HUES6 (cell line): ENCODE results near the gene ZNF43.
"Not testable (repeated sequence)": the region's sequence is repeated elsewhere in the genome, so short reads cannot be mapped to it uniquely, and the experiment has no call there.

Source experiments
- H3K27ac ChIP-seq: 2 replicates; pipeline ENCODE4 v1.7.0; 2013; ENCODE audit warnings: low read depth, mild to moderate bottlenecking, low read length, inconsistent platforms
- H3K27me3 ChIP-seq: 2 replicates; pipeline ENCODE4 v1.6.1; 2013; ENCODE audit warnings: low read length; ENCODE audit not compliant: control insufficient read depth, insufficient read depth
- H3K36me3 ChIP-seq: 2 replicates; pipeline ENCODE4 v1.6.1; 2013; ENCODE audit warnings: low read length; ENCODE audit not compliant: control insufficient read depth, insufficient read depth
- H3K4me1 ChIP-seq: 2 replicates; pipeline ENCODE4 v1.6.1; 2013; ENCODE audit warnings: low read length; ENCODE audit not compliant: control insufficient read depth, insufficient read depth
- H3K4me3 ChIP-seq: 2 replicates; pipeline ENCODE4 v1.5.1; 2013; ENCODE audit warnings: low read depth, low read length
- H3K9ac ChIP-seq: one replicate; pipeline ENCODE4 v1.6.1; 2013; ENCODE audit warnings: mild to moderate bottlenecking, low read length
- H3K9me3 ChIP-seq: 2 replicates; pipeline ENCODE4 v1.6.1; 2013; ENCODE audit warnings: low read depth, low read length; ENCODE audit not compliant: control insufficient read depth, insufficient read depth

Gene ZNF43

DNA sequence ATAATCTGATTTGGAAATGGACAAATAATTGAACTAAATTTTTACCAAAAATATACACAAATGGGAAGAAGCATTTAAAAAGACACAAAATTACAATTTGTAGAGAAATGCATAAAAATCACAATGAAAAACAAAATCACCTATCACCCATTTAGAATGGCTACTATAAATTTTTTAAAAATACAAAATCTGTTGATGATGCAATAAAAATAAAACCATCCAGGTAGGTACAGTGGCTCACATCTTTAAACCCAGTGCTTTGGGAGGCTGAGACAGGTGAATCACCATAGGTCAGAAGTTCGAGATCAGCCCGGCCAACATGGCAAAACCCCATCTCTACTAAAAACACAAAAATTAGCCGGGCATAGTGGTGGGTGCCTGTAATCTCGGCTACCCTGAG lies 23.5 kb downstream of the ZNF43 start:
- H3K9ac ChIP-seq: no peak overlapping the region
- H3K27ac ChIP-seq: no peak overlapping the region
- H3K4me3 ChIP-seq: no peak overlapping the region
- no peaks in the 10 kb centered on the region for H3K4me1 ChIP-seq
- H3K36me3 ChIP-seq: peaks cover 91% of the 10 kb centered on the region
- H3K27me3 ChIP-seq: no peaks in the 10 kb centered on the region
- peaks cover 81% of the 10 kb centered on the region for H3K9me3 ChIP-seq

DNA sequence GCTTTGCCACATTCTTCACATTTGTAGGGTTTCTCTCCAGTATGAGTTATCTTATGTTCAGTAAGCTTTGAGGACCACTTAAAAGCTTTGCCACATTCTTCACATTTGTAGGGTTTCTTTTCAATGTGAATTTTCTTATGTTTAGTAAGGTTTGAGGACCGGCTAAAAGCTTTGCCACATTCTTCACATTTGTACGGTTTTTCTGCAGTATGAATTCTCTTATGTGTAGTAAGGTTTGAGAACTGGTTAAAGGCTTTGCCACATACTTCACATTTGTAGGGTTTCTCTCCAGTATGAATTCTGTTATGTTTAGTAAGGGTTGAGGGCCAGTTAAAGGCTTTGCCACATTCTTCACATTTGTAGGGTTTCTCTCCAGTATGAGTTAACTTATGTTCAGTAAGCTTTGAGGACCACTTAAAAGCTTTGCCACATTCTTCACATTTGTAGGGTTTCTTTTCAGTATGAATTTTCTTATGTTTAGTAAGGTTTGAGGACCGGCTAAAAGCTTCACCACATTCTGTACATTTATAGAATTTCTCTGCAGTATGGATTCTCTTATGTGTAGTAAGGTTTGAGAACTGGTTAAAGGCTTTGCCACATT lies 27.5 kb downstream of the ZNF43 start:
- not testable (repeated sequence) for H3K27me3 ChIP-seq, H3K27ac ChIP-seq, H3K9ac ChIP-seq, H3K4me1 ChIP-seq, H3K4me3 ChIP-seq
- H3K36me3 ChIP-seq: peaks cover 54% of the 10 kb centered on the region
- H3K9me3 ChIP-seq: peaks cover 82% of the 10 kb centered on the region

DNA sequence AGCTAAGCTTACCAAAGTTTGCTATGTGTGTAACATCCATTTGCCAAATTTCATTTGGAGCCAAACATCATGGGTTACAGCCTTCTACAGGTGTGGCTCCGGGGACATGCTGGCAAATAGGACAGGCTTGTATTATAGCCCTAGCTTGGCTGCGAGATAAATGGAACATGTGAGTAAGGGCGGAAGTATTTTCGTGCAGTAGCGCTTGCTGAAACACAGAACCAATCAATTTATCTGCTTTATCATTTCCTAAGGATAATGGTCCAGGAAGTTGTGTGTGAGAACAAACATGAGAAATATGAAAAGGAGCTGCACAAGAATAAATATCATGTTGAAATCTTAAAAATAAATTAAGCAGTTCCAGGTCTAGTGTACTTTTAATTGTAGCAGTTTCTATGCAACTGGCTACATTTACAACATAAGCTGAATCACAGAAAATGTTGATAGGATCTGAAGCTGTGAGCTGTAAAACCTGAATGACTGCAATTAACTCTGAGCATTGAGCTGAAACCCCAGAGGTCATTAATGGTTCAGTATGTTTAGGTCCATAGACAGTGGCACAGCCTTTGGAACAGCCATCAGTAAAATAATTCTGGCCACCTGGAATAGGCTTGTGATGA lies 46.4 kb downstream of the ZNF43 start:
- Histone ChIP-seq H3K9me3 (peaks cover 57% of the 10 kb centered on the region), H3K36me3 (no peaks in the 10 kb centered on the region), H3K4me1 (no peaks in the 10 kb centered on the region), H3K27me3 (no peaks in the 10 kb centered on the region), H3K4me3 (no peak overlapping the region), H3K9ac (no peak overlapping the region), H3K27ac (no peak overlapping the region)

DNA sequence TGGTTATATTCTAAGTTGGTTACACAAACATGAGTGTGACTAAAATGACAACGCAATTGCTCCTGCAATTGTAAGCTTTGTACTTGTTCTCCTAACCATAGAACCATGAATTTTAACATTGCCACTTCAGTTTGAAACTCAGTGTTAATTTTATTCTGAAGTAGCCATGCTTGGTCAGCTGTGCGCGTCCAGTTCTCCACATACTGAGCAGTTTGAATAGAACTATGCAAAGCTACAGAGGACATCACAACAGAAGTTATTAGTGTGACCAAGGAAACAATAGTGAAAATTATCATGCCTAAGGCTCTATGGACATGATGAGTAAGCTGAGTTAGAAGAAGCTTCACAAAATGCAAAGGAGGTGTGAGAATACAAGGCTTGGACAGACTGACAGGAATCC lies 49.0 kb downstream of the ZNF43 start:
- H3K4me1 ChIP-seq: no peaks in the 10 kb centered on the region
- no peak overlapping the region for H3K9ac ChIP-seq
- H3K27ac ChIP-seq: no peak overlapping the region
- H3K27me3 ChIP-seq: no peaks in the 10 kb centered on the region
- no peak overlapping the region for H3K4me3 ChIP-seq
- H3K9me3 ChIP-seq: peaks cover 52% of the 10 kb centered on the region
- no peaks in the 10 kb centered on the region for H3K36me3 ChIP-seq

DNA sequence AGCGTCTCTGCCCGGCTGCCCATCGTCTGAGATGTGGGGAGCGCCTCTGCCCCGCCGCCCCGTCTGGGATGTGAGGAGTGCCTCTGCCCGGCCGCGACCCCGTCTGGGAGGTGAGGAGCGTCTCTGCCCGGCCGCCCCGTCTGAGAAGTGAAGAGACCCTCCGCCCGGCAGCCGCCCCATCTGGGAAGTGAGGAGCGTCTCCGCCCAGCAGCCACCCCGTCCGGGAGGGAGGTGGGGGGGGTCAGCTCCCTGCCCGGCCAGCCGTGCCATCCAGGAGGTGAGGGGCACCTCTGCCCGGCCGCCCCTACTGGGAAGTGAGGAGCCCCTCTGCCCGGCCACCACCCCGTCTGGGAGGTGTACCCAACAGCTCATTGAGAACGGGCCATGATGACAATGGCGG lies 60.2 kb downstream of the ZNF43 start:
- H3K4me3 ChIP-seq, H3K4me1 ChIP-seq, H3K9ac ChIP-seq, H3K27ac ChIP-seq, H3K27me3 ChIP-seq, H3K36me3 ChIP-seq: not testable (repeated sequence)
- peaks cover 26% of the 10 kb centered on the region for H3K9me3 ChIP-seq

DNA sequence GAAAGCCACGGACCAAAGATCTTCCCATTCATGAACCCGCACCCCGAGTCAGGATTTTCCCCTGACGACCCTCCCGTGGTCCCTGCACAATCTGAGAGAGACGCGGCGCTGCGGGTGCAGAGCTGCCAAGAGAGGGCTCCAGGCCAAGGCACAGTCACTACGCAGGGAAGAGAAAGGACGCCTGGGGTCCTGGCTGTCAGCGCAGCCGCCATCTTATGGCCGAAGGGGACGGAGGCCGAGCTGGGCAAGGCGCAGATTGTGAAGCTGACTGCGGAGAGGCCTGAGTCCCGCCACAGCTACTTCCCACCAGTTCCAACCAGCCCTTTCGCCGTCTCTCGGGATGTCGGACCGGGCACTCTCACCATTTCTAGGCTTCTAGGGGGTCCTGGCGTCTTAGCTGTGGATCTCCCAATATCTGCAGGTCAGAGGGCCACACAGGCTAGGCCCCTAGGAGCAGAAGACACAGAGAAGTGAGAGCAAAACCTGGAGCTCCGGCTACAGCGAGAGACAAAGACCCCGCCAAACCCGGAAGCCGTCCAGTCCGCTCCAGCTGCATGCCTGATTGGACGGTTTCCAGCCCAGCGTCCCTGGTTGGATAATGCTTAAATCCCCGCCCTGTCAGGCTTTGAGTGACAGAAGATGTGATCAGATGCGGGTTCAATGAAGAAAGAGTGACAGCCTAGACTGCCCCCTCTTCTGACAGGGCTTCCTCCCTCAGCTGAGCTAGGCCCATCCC lies 68.7 kb downstream of the ZNF43 start, which contains the start of gene ZNF100:
TSS of gene ZNF100 (minus strand) at position 515 of the 736 bp plus-strand sequence. CDS start at position 365, 150 bp downstream.
- Histone ChIP-seq H3K4me1 (no peaks in the 10 kb centered on the region), H3K27me3 (no peaks in the 10 kb centered on the region), H3K36me3 (peaks cover 35% of the 10 kb centered on the region), H3K4me3 (peak within 1 kb of the TSS; percentile 96), H3K9ac (peak within 1 kb of the TSS; percentile 93), H3K27ac (peak within 1 kb of the TSS; percentile 69), H3K9me3 (peaks cover 3% of the 10 kb centered on the region; the same call in 1 of the 2 replicates)

DNA sequence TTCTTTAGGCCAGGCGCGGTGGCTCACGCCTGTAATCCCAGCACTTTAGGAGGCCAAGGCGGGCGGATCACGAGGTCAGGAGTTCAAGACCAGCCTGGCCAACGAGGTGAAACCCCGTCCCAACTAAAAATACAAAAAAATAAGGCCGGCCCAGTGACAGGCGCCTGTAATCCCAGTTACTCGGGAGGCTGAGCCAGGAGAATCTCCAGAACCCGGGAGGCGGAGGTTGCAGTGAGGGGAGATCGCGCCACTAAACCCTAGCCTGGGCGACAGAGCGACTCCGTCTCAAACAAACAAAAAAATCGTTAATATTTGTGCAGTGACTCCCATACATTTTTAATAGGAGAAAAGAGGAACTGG lies 69.3 kb downstream of the ZNF43 start:
- H3K27ac ChIP-seq: peak overlapping the region; percentile 69; the same call in 1 of the 2 replicates
- H3K9me3 ChIP-seq, H3K4me1 ChIP-seq, H3K27me3 ChIP-seq: not testable (repeated sequence)
- H3K36me3 ChIP-seq: peaks cover 41% of the 10 kb centered on the region
- H3K4me3 ChIP-seq: peak overlapping the region; percentile 96
- H3K9ac ChIP-seq: peak overlapping the region; percentile 93

DNA sequence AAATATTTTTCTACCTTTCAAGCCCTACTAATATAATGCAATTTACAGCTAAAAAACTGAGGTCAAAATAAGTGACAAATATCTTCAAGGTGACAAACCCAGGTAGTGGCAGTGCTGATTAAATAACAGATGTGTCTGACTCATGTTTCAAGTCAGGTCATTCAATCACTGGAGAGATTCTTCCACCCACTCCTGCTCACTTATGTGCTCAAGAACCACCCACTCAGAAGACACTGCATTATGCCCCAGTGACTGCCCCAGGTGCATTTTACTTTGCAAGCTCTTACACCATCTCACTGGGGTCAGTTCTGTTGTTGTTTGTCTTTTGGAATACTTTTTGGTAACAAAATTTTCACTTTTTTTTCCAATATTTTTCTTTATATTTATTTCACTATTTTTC lies 70.8 kb downstream of the ZNF43 start:
- H3K36me3 ChIP-seq: peaks cover 55% of the 10 kb centered on the region
- H3K27ac ChIP-seq: no peak overlapping the region
- H3K4me1 ChIP-seq: no peaks in the 10 kb centered on the region
- H3K9me3 ChIP-seq: peaks cover 6% of the 10 kb centered on the region; the same call in 1 of the 2 replicates
- no peaks in the 10 kb centered on the region for H3K27me3 ChIP-seq
- H3K9ac ChIP-seq: no peak overlapping the region
- no peak overlapping the region for H3K4me3 ChIP-seq

DNA sequence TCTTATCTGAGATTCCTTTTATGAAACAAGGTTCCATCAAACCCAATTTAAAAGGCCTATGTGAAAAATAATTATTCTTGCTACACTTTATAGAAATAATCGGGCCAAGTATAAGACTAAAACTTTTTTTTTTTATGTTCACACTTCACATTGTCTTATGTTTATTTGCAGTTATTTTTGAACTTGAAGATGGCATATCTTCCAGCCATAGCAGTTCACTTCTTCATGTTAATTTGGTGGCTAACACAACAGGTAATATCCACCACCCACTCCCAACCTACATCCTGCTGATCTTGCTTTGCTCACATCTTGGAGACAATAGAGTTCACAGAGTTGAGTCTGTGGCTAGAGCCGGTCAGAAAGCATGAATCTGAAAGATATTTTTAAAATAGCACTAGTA lies 74.4 kb downstream of the ZNF43 start:
- not testable (repeated sequence) for H3K27ac ChIP-seq, H3K4me1 ChIP-seq, H3K9ac ChIP-seq, H3K27me3 ChIP-seq, H3K4me3 ChIP-seq
- Histone ChIP-seq H3K9me3 (peaks cover 16% of the 10 kb centered on the region; the same call in 1 of the 2 replicates), H3K36me3 (peaks cover 85% of the 10 kb centered on the region)

DNA sequence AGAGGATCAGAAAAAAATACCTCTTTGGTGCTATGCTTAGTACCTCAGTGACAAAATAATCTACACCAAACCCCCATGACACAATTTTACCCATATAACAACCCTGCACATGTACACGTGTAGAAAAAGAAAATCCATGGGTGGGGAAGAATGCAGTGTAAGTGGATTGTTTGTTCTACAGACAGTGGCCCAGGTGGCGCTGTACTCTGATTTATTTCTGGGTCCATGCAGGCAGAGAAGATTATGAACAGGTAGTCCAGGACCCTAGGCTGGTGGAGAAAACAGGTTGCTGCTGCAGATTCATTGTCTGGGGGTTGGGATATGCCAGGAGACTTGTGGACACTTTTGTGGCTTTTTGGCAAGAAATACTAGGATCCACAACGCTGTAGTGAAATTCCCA lies 77.7 kb downstream of the ZNF43 start:
- H3K9me3 ChIP-seq: peaks cover 22% of the 10 kb centered on the region
- peaks cover 73% of the 10 kb centered on the region for H3K36me3 ChIP-seq

DNA sequence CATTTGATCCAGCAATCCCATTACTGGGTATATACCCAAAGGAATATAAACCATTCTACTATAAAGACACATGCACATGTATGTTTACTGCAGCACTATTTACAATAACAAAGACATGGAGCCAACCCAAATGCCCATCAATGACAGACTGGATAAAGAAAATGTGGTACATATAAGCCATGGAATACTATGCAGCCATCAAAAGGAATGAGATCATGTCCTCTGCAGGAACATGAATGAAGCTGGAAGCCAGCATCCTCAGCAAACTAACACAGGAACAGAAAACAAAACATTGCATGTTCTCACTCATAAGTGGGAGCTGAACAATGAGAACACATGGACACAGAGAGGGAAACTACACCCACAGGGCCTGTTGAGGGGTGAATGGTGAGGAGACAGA lies 80.4 kb downstream of the ZNF43 start:
- H3K9ac ChIP-seq, H3K27me3 ChIP-seq: not testable (repeated sequence)

More for the DNA sequence above, 77.7 kb downstream of the ZNF43 start:
- H3K4me1 ChIP-seq: no peaks in the 10 kb centered on the region
- no peak overlapping the region for H3K4me3 ChIP-seq
- no peak overlapping the region for H3K9ac ChIP-seq
- H3K27ac ChIP-seq: no peak overlapping the region
- no peaks in the 10 kb centered on the region for H3K27me3 ChIP-seq

More for the DNA sequence above, 80.4 kb downstream of the ZNF43 start:
- peaks cover 18% of the 10 kb centered on the region for H3K9me3 ChIP-seq
- H3K36me3 ChIP-seq: peaks cover 65% of the 10 kb centered on the region
- not testable (repeated sequence) for H3K4me1 ChIP-seq, H3K4me3 ChIP-seq, H3K27ac ChIP-seq
